HPDE6-E6E7 (cell line): ENCODE measurements around the gene DYNLRB1.

Source experiments
- DNase-seq: peaks from one replicate; pipeline ENCODE4 v3.0.0; 2011; ENCODE audit warnings: missing footprints; ENCODE audit errors: extremely low spot score

The DYNLRB1 gene

GRCh38 chr20:34534391-34535165 lies 18.4 kb downstream of the DYNLRB1 start:
- no peak for DNase-seq

DNA sequence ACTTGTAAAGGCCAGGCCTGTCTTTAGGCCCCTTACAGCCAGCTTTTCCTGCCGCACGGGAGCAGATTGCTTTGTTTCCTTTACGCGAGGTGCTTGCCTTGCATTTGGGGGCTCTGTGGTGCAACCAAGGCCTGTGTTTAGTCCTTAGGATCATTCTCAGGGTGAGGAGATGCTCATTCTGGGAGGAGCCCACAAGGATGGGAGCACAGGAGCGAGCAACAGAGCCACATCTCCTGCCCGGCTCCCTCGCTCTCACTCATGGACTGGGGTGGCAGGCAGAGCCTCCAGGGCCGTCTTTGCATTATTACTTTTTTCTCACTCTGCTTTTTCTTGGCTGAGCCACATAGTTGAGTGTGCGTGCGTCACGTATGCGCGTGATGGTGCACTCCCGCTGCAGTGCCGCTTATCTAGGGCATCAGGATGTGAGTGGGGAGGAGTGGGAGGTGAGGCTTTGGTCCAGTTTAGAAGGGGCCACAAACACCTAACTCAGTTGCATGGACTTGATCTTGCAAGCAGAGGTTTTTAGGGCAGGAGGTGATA lies 19.1 kb downstream of the DYNLRB1 start:
- no peak for DNase-seq

GRCh38 chr20:34535857-34536256 lies 19.6 kb downstream of the DYNLRB1 start:
- no peak for DNase-seq

- no peak for DNase-seq
Measured at GRCh38 chr20:34536798-34537394, 20.7 kb downstream of the DYNLRB1 start.

- DNase-seq, result no peak
Measured at GRCh38 chr20:34537651-34538050, 21.4 kb downstream of the DYNLRB1 start.

- DNase-seq, result no peak
Measured at GRCh38 chr20:34538671-34539123, 22.5 kb downstream of the DYNLRB1 start.

GRCh38 chr20:34539756-34540155 lies 23.5 kb downstream of the DYNLRB1 start:
- no peak for DNase-seq

DNA sequence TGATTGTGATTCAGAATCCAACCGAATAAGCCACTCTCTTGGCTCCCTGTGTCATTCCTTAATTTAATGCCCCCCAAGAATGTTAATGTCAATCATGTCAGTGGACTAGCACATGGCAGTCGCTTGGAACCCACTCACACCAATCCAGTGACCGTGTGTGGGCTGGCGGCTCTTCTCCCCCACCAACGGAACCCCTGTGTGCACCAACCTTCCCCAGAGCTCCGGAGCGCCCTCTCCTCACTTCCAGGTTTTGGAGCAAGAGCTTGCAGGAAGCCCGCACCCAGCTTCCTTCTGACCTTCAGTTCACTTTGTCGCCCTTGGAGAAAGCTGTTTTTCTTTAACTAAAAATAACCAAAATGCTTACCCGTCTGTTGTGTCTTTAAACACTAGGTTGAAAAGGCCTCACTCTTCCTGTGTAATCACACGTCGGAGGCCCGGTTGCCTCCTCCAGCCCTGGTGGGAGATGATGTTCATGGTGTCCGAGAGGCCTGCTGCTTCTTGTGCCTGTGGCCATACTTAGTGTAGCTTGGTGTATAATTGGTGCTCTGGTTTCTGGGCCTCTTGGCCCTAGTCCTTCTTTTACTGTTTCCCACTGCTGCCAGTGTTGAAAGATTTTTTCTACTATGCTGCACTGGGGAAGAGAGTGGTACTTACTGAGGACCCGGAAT lies 24.5 kb downstream of the DYNLRB1 start:
- DNase-seq, result no peak

GRCh38 chr20:34541264-34541901 lies 25.2 kb downstream of the DYNLRB1 start:
- no peak for DNase-seq

DNA sequence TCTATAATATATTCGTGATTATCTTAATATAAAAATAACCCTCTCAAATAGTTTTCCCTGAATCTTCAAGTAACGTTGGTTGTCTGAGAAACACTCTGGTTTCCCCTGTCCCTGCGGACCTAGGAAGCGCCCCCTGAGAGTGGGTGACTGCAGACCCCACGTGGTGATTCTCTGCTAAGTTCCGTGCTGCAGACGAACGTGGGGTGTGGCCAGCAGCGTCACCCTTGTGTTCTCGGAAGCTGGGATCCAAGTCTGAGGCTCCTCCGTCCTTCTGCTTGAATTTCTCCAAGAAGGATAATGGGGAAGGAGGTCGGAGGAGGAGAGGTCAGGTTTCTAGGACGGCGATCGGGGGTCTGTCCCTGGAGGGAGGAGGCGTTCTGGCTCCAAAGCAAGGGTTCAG lies 25.7 kb downstream of the DYNLRB1 start:
- DNase-seq, result no peak

GRCh38 chr20:34542439-34542838 lies 26.2 kb downstream of the DYNLRB1 start:
- DNase-seq, result no peak

DNA sequence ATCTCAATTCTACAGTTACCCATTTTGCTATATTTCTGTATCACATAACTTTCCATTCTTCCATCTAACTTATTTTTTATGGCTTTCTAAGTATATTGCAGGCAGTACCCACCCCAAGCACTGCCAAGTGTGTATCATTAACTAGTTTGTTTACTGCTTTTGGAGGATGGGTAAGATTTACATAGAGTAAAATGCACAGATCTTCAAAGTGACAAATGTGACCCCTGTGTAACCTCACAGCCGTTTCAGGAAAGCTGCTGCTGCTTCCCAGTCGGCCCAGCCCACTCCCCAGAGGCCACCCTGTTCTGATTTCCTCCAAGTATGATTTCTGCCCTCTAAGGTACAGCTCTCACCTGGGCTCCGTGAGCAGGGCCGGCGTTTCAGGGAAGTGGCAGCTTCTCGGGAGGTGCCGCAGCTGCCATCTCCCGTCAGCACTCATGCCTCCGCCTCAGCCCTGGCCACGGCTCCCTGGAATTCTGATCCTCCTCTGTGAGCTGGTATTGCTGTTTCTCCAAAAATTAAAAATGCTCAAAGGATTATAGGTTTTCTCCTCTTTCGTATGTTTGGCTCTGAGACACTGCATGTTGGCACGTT lies 27.3 kb downstream of the DYNLRB1 start:
- DNase-seq, result no peak

GRCh38 chr20:34544109-34544796 lies 28.0 kb downstream of the DYNLRB1 start:
- no peak for DNase-seq

- DNase-seq, result no peak
Measured at GRCh38 chr20:34546751-34547181, 30.5 kb downstream of the DYNLRB1 start.

DNA sequence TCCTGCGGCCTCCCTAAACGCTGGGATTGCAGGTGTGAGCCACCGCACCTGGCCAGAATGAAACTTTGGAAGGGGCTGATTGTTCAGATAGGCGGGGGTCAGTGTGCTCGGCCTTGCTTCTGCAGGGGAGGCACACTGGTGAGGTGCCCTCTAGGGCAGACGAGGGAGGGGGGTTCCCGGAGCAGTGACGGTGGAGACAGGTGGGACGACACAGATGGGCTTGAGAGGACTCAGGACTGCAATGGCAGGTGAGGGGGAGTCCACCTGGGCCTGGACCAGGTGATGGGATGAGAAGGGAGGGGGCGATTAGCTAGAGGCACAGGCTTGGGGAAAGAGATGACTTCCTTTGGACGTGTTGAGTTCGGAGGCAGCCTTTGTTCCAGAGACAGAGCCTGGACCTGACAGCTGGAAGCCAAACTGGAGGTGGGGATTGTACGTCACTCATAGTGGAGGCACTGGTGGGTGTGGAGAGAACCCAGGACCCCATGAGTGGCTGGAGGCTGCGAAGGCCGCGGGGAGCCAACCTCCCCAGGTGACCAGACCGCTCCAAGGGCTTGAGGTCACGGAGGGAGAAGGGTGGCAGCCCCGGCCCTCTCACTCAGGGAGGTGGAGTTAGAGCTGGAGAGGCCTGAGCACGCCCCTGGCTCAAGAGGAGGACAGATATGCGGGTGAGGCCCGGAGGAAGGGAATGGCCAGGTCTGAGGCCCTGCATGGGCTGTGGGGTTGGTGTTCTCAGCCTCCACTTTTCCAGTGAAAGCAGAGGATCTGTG lies 31.8 kb downstream of the DYNLRB1 start:
- DNase-seq, result no peak

DNA sequence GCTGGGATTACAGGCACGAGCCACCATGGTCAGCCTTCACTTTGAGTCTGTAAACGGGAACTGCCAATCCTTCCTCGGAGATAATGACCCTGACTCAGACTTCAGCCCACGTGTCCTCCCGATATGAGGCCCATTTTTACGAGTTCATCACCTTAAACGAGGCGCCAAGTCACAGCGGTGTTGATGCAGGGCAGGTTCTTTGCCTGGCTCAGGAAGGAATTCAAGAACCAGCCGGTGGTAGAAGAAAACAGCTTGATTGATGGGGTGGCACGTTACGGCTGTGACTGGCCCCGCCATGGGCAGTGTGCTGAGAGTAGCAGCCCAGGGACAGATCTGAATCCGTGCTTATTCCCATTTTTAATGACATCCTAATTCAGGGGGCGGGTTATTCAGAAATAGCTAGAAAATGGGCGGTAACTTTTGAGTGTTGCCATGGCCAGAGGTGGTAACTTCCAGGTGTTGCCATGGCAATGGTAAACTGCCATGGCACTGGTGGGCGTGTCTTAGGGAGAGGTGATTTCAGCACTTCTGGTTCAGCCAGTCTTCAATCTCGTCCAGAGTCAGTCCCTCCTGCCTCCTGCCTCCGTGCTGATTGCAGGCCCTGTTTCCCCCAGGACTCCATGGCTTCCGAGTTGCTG lies 33.2 kb downstream of the DYNLRB1 start:
- peak; percentile 76 for DNase-seq

DNA sequence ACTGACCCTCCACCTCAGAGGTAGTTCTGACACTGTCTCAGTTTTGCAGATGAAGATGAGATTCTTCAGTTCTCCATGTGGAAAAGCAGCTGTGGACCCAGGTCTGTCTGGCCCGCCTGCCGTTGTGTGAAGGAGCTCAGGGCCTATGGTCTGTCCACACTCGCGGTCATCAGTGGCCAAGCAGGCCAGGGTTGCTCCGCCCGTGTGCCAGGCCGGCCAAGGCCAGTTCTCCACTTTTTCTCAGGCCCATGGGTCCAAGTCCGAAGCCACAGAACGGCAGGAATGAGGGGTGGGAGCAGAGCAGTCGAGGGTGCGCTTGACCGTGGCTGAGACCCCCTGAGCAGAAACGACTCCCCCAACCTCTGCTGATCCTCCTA lies 33.7 kb downstream of the DYNLRB1 start:
- DNase-seq, result no peak

GRCh38 chr20:34552569-34552968 lies 36.3 kb downstream of the DYNLRB1 start:
- no peak for DNase-seq

GRCh38 chr20:34553366-34553867 lies 37.2 kb downstream of the DYNLRB1 start:
- DNase-seq, result no peak

GRCh38 chr20:34557936-34558319 lies 41.7 kb downstream of the DYNLRB1 start:
- no peak for DNase-seq
